ENCODE measurements around the gene AGAP3.

AGAP3 gene

DNA sequence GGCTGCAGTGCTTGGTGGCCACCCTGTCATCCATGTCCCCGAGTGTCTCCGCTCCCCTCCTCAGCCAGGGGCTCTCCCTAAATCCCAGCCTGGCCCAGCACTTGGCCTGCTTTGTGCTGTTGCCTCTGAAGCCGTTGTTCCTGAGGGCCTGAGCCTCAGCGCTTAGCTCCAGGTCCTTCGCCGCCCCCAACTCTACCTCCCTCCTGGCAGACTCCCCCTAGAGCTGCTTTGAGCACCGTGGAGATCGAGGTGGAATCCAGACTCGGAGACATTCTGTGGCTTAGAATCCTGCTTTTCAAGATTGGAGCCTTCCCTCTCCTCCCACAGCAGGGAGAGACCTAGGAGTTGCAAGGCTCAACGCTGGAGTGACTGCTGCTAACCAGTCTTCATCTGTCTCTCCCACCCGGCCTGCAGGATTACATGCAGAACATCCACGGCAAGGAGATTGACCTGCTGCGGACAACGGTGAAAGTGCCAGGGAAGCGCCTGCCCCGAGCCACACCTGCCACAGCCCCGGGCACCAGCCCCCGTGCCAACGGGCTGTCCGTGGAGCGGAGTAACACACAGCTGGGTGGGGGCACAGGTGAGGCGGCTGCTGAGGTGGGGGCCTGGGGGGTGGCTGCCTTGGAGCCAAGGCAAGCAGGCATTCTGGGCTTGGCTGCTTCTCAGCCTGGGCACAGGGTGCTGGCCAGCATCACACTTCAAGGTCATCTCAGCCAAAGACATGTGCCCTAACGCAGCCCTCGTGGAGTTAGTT lies 47.9 kb downstream of the AGAP3 start:
- TF ChIP-seq CTCF (conservative IDR thresholded peaks at IDR 0.05; ENCODE audit: control insufficient read depth, insufficient read depth, low read depth, low read length), result no peak
- no peak for DNase-seq (ENCODE audit: low read depth)
- H3K4me3 ChIP-seq (ENCODE audit: control insufficient read depth, low read depth, low read length), result no peak overlapping the region

- H3K4me3 ChIP-seq (ENCODE audit: control insufficient read depth, low read depth, low read length), result no peak overlapping the region
- TF ChIP-seq CTCF (conservative IDR thresholded peaks at IDR 0.05; ENCODE audit: control insufficient read depth, insufficient read depth, low read depth, low read length), result no peak
- DNase-seq (ENCODE audit: low read depth), result no peak
Observed at GRCh38 chr7:151134743-151135524, 48.7 kb downstream of the AGAP3 start.

DNA sequence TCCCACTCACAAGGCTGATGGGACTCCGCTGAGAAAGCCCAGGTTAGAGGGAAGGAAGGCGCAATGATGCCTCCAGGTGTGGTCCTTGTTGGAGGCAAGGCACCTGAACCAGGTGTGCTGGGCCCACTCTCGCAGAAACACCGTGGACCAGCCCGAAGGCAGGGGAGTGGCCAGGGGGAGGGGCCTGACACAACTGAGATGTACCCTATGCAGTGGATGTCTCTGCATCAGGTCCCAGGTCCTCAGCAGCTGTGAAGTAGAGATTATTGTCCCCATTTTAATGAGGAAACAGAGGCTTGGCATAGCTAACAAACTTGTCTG lies 49.2 kb downstream of the AGAP3 start:
- DNase-seq (ENCODE audit: low read depth), result no peak
- no peak overlapping the region for H3K4me3 ChIP-seq (ENCODE audit: control insufficient read depth, low read depth, low read length)
- no peak for TF ChIP-seq CTCF (conservative IDR thresholded peaks at IDR 0.05; ENCODE audit: control insufficient read depth, insufficient read depth, low read depth, low read length)

GRCh38 chr7:151135866-151136843 lies 49.9 kb downstream of the AGAP3 start:
- no peak for DNase-seq (ENCODE audit: low read depth)
- no peak for TF ChIP-seq CTCF (conservative IDR thresholded peaks at IDR 0.05; ENCODE audit: control insufficient read depth, insufficient read depth, low read depth, low read length)
- H3K4me3 ChIP-seq (ENCODE audit: control insufficient read depth, low read depth, low read length), result no peak overlapping the region

DNA sequence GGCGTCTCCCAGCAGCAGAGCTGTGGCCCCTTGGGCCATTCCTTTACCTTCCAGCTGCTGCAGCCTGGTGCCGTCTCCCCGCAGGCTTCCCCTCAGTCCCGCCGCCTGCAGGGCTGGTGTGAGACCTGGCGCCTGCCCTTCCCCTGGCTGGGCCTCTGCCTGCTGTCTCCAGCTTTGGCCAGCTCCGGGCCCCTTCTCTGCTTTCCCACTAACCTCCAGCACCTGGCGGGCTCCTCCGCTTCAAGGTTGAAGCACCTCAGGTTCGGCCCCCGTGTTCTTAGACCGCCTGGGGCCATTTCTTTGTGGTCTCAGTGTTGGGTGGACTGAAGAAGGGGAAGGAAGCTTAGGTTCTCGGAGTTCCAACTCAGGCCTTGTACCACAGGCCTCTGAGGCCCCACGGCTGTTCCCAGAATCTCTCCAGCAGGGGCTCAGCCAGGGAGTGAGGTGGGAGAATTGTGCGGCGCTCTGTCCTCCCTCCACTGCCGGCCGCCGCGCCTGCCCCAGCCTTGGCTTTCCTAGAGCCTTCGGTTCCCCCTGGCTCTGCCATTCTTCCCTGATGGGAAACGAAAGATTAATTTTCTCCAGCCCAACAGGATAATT lies 50.9 kb downstream of the AGAP3 start:
- no peak overlapping the region for H3K4me3 ChIP-seq (ENCODE audit: control insufficient read depth, low read depth, low read length)
- no peak for DNase-seq (ENCODE audit: low read depth)
- no peak for TF ChIP-seq CTCF (conservative IDR thresholded peaks at IDR 0.05; ENCODE audit: control insufficient read depth, insufficient read depth, low read depth, low read length)

DNA sequence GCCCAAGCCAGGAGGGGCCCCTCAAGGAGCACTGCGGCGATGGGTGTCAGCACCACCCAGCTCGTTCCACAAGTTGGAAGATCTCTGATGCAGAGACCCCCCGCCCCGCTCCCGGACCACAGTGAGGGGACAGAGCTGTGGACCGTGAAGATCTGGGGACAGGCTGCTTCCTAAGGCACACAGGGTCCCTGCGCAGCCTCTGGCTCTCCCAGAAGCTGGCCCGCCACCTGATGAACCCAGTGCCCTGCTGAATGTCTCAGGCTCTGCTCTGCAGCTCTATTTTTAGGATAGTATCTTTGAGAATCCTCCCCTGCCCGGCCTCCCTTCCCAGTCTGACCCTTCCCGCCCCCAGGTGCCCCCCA lies 51.5 kb downstream of the AGAP3 start:
- TF ChIP-seq CTCF (conservative IDR thresholded peaks at IDR 0.05; ENCODE audit: control insufficient read depth, insufficient read depth, low read depth, low read length), result no peak
- H3K4me3 ChIP-seq (ENCODE audit: control insufficient read depth, low read depth, low read length), result no peak overlapping the region
- no peak for DNase-seq (ENCODE audit: low read depth)
